ENCODE results near the gene SOS2. TPM values are rescaled to one million over a fixed set of nuclear protein-coding genes. Genes with fewer than 3 reads are reported as not detected.

SOS2 gene
- polyA plus RNA-seq, 1 donor from 2014 or later = 25.9 TPM

GRCh38 chr14:50070230-50070629 is 161.1 kb downstream of the SOS2 start:
- no peaks in the 10 kb centered on the region for H4K20me1 ChIP-seq (ENCODE audit: insufficient read depth)
- H3K27ac ChIP-seq (ENCODE audit: low read length) = no peak overlapping the region
- H3K9ac ChIP-seq (ENCODE audit: low read length) = no peak overlapping the region
- no peaks in the 10 kb centered on the region for H3K36me3 ChIP-seq (ENCODE audit: insufficient read depth, low read length)
- TF ChIP-seq EP300 (conservative IDR thresholded peaks at IDR 0.05; ENCODE audit: poor library complexity, severe bottlenecking) = no peak
- H3K4me2 ChIP-seq (ENCODE audit: low read length) = no peak overlapping the region
- no peak overlapping the region for H2AFZ ChIP-seq (ENCODE audit: low read depth, low read length)
- no peaks in the 10 kb centered on the region for H3F3A ChIP-seq (ENCODE audit: insufficient read depth, low read length, poor library complexity, severe bottlenecking)
- no peak overlapping the region for H3K4me3 ChIP-seq (ENCODE audit: low read length)
- H3K9me3 ChIP-seq (ENCODE audit: low read length) = no peaks in the 10 kb centered on the region
- H3K27me3 ChIP-seq (ENCODE audit: insufficient read depth, low read depth, low read length) = no peaks in the 10 kb centered on the region
- no peaks in the 10 kb centered on the region for H3K9me2 ChIP-seq (ENCODE audit: insufficient read depth, low read length)
- H3K79me2 ChIP-seq (replicated peaks; ENCODE audit: insufficient read depth, low read length) = no peaks in the 10 kb centered on the region

- Histone ChIP-seq H3F3A (ENCODE audit: insufficient read depth, low read length, poor library complexity, severe bottlenecking) (no peaks in the 10 kb centered on the region), H3K4me2 (ENCODE audit: low read length) (no peak overlapping the region), H3K79me2 (replicated peaks; ENCODE audit: insufficient read depth, low read length) (no peaks in the 10 kb centered on the region), H3K9me3 (ENCODE audit: low read length) (no peaks in the 10 kb centered on the region), H2AFZ (ENCODE audit: low read depth, low read length) (no peak overlapping the region), H3K9me2 (ENCODE audit: insufficient read depth, low read length) (no peaks in the 10 kb centered on the region), H4K20me1 (ENCODE audit: insufficient read depth) (no peaks in the 10 kb centered on the region), H3K36me3 (ENCODE audit: insufficient read depth, low read length) (no peaks in the 10 kb centered on the region), H3K9ac (ENCODE audit: low read length) (no peak overlapping the region), H3K27me3 (ENCODE audit: insufficient read depth, low read depth, low read length) (no peaks in the 10 kb centered on the region), H3K27ac (ENCODE audit: low read length) (no peak overlapping the region), H3K4me3 (ENCODE audit: low read length) (no peak overlapping the region)
- no peak for TF ChIP-seq EZH2 (IDR thresholded peaks at IDR 0.05; ENCODE audit: borderline replicate concordance, insufficient read depth, low read length, poor library complexity, severe bottlenecking)
- TF ChIP-seq EP300 (conservative IDR thresholded peaks at IDR 0.05; ENCODE audit: poor library complexity, severe bottlenecking) = no peak
Measured at GRCh38 chr14:50069325-50069724, 162.1 kb downstream of the SOS2 start.

GRCh38 chr14:50068496-50068895 is 162.9 kb downstream of the SOS2 start:
- TF ChIP-seq EP300 (conservative IDR thresholded peaks at IDR 0.05; ENCODE audit: poor library complexity, severe bottlenecking) = no peak
- no peak for TF ChIP-seq REST (IDR thresholded peaks at IDR 0.05; ENCODE audit: borderline replicate concordance)
- no peak for TF ChIP-seq TAF1 (IDR thresholded peaks at IDR 0.05; ENCODE audit: low read depth)
- TF ChIP-seq CTCF (IDR thresholded peaks at IDR 0.05; ENCODE audit: poor library complexity, severe bottlenecking) = no peak
- no peak for TF ChIP-seq EZH2 (IDR thresholded peaks at IDR 0.05; ENCODE audit: borderline replicate concordance, insufficient read depth, low read length, poor library complexity, severe bottlenecking)
- no peak for TF ChIP-seq MXI1 (conservative IDR thresholded peaks at IDR 0.05; ENCODE audit: poor library complexity, severe bottlenecking)
- TF ChIP-seq POLR2AphosphoS5 (IDR thresholded peaks at IDR 0.05) = no peak
- TF ChIP-seq RAD21 (conservative IDR thresholded peaks at IDR 0.05) = no peak
- no peak for TF ChIP-seq SMC3 (conservative IDR thresholded peaks at IDR 0.05; ENCODE audit: poor library complexity)
- no peak overlapping the region for H2AFZ ChIP-seq (ENCODE audit: low read depth, low read length)
- H3K9ac ChIP-seq (ENCODE audit: low read length) = no peak overlapping the region
- H3K9me3 ChIP-seq (ENCODE audit: low read length) = no peaks in the 10 kb centered on the region
- no peak overlapping the region for H3K4me3 ChIP-seq (ENCODE audit: low read length)
- no peaks in the 10 kb centered on the region for H3F3A ChIP-seq (ENCODE audit: insufficient read depth, low read length, poor library complexity, severe bottlenecking)
- H3K27me3 ChIP-seq (ENCODE audit: insufficient read depth, low read depth, low read length) = no peaks in the 10 kb centered on the region
- H3K36me3 ChIP-seq (ENCODE audit: insufficient read depth, low read length) = no peaks in the 10 kb centered on the region
- H3K27ac ChIP-seq (ENCODE audit: low read length) = no peak overlapping the region
- H3K79me2 ChIP-seq (replicated peaks; ENCODE audit: insufficient read depth, low read length) = no peaks in the 10 kb centered on the region
- H4K20me1 ChIP-seq (ENCODE audit: insufficient read depth) = no peaks in the 10 kb centered on the region
- no peaks in the 10 kb centered on the region for H3K9me2 ChIP-seq (ENCODE audit: insufficient read depth, low read length)
- H3K4me2 ChIP-seq (ENCODE audit: low read length) = no peak overlapping the region

All from neural cell (in vitro differentiated cells).